VCaP (cell line): ENCODE measurements around the gene OLR1.

Source experiments
- H3K27ac ChIP-seq: fragments of 450-650 bp; 2 replicates; pipeline ENCODE4 v1.5.1; 2017
- TF ChIP-seq, protein P1 (sequence below): fragments of 450-650 bp; conservative IDR thresholded peaks from 2 replicates; pipeline ENCODE4 v1.5.1; 2017; ENCODE audit warnings: mild to moderate bottlenecking, moderate library complexity

Gene OLR1

DNA sequence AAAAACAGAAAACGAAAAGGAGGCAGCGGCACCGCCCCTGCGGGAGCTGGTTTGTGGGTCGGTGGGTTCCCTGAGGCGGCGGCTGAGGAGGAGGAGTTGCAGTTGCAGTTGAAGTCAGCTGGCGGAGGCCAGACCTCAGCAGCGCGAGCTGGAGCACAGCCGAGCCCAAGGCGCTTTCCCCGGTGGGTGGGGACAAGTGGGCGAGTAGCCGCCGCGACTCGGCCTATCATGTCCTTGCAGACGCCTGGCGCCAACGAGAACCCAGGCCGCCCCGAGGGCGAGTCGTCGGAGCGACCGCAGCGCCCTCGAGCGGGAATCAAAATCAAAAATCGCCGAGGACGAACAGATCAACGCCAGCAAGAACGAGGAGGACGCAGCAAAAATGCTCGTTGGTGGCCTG lies 60.5 kb downstream of the OLR1 start:
- TF ChIP-seq, protein P1, sequence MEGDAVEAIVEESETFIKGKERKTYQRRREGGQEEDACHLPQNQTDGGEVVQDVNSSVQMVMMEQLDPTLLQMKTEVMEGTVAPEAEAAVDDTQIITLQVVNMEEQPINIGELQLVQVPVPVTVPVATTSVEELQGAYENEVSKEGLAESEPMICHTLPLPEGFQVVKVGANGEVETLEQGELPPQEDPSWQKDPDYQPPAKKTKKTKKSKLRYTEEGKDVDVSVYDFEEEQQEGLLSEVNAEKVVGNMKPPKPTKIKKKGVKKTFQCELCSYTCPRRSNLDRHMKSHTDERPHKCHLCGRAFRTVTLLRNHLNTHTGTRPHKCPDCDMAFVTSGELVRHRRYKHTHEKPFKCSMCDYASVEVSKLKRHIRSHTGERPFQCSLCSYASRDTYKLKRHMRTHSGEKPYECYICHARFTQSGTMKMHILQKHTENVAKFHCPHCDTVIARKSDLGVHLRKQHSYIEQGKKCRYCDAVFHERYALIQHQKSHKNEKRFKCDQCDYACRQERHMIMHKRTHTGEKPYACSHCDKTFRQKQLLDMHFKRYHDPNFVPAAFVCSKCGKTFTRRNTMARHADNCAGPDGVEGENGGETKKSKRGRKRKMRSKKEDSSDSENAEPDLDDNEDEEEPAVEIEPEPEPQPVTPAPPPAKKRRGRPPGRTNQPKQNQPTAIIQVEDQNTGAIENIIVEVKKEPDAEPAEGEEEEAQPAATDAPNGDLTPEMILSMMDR: no peak
- no peak overlapping the region for H3K27ac ChIP-seq

DNA sequence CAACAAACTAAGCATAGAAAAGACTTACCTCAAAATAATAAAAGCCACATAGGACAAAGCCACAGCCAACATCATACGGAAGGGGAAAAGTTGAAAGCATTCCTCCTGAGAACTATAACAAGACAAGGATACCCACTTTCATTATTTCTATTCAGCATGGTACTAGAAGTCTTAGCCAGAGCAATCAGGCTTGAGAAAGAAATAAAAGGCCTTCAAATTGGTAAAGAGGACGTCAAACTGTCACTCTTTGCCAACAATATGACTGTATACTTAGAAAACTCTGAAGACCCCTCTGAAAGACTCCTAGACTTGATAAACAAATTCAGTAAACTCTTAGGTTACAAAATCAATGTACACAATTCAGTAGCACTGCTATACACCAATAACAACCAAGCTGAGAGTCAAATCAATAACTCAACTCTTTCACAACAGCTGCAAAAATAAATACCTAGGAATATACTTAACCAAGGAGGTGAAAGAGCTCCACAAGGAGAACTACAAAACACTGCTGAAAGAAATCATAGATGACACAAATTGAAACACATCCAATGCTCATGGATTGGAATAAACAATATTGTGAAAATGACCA lies 61.6 kb downstream of the OLR1 start:
- TF ChIP-seq, protein P1: no peak

More for the DNA sequence above, 61.6 kb downstream of the OLR1 start:
- no peak overlapping the region for H3K27ac ChIP-seq
